Gastrocnemius medialis (tissue), 4 donors: Measurements from ENCODE around the gene PCDHB10.

Experiments used
- CTCF ChIP-seq, 5 experiments: fragments of 450-650 bp in 3 of 5; fragments of 200-600 bp in 2 of 5; sonication (generic) in 2 of 5; IDR thresholded peaks in 4 of 5; conservative IDR thresholded peaks in 1 of 5; 1 replicate in 4 of 5; 2 replicates in 1 of 5; pipeline ENCODE4 v1.5.1; 2016 to 2019; ENCODE audit warnings: antibody characterized with exemption in 5 of 5, mild to moderate bottlenecking in 3 of 5, moderate library complexity in 3 of 5
- POLR2A ChIP-seq, 2 donors: fragments of 450-650 bp; IDR thresholded peaks; one replicate each; pipeline ENCODE4 v1.6.1; 2017; ENCODE audit warnings: antibody characterized with exemption in 2 of 2, mild to moderate bottlenecking in 2 of 2, moderate library complexity in 2 of 2

GRCh38 chr5:141150224-141150992 is 41.7 kb upstream of the PCDHB10 start:
- no peak for TF ChIP-seq CTCF (IDR thresholded peaks at IDR 0.05 in 4 of 5, conservative IDR thresholded peaks at IDR 0.05 in 1 of 5)
- no peak for TF ChIP-seq POLR2A (IDR thresholded peaks at IDR 0.05)
